IPS-15b (cell line): ENCODE results near the gene FAM131A.
A peak's percentile ranks its signal among the peaks of the same experiment; 100 is the strongest.
"Not testable (repeated sequence)": the region's sequence is repeated elsewhere in the genome, so short reads cannot be mapped to it uniquely, and the experiment has no call there.

Experiments used
- H3K27me3 ChIP-seq: one replicate; pipeline ENCODE4 v1.6.1; 2013; ENCODE audit warnings: low read length; ENCODE audit not compliant: control insufficient read depth, insufficient read depth
- H3K36me3 ChIP-seq: one replicate; pipeline ENCODE4 v1.6.1; 2013; ENCODE audit warnings: low read length; ENCODE audit not compliant: control insufficient read depth, insufficient read depth
- H3K4me1 ChIP-seq: one replicate; pipeline ENCODE4 v1.6.1; 2013; ENCODE audit warnings: mild to moderate bottlenecking, low read length; ENCODE audit not compliant: control insufficient read depth, insufficient read depth
- H3K4me3 ChIP-seq: one replicate; pipeline ENCODE4 v1.5.1; 2013; ENCODE audit warnings: low read depth, low read length
- H3K9ac ChIP-seq: one replicate; pipeline ENCODE4 v1.6.1; 2013; ENCODE audit warnings: low read depth, mild to moderate bottlenecking, low read length
- H3K9me3 ChIP-seq: one replicate; pipeline ENCODE4 v1.6.1; 2013; ENCODE audit warnings: mild to moderate bottlenecking, low read length; ENCODE audit not compliant: control insufficient read depth, insufficient read depth

FAM131A gene

GRCh38 chr3:184335291-184335660 lies 2.1 kb upstream of the FAM131A start:
- H3K36me3 ChIP-seq, result peaks cover 37% of the 10 kb centered on the region
- peaks cover 4% of the 10 kb centered on the region for H3K4me1 ChIP-seq
- no peaks in the 10 kb centered on the region for H3K9me3 ChIP-seq
- no peak overlapping the region for H3K9ac ChIP-seq
- no peaks in the 10 kb centered on the region for H3K27me3 ChIP-seq
- peak overlapping the region; percentile 23 for H3K4me3 ChIP-seq

DNA sequence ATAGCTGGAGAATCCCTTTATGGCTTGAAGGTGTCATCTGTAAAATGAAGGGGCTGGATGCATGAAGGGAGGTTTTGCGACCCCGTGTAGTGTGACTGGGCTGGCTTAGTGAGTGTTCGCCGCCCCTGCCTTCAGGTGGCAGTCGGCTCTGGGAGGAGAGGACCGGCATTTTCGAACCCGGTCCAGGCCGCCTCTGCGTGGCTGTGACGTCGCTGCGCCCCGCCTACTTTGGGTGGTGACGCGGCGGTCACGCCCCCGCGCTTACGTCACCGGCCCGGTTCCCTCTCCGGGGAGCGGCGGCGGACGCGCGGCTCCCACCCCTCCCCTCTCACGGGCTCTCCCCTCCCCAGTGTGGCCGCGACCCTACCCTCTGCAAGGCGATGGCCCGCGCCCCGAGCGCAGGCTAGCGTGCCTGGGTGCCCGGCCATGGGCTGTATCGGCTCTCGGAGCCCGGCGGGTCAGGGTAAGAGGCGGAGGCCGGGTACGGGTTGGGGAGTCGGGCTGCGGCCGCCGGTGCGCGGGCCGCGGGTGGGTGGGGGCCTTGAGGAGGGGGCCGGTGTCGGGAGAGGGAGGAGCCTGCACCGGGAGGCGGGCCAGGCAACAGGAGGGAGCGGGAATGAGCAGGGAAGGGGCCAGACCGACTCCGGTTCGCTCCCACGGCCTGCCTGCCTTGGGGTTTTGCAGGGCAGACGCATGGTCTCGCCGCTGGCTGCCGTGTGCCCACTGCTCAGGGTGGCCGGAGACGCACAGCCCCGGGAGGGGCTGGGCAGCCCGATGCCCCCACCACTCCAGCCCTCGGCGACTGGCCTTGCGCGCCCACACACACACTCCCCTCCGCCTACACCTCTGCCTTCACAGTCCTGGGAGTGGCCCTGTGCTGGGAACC lies 1.5 kb upstream of the FAM131A start:
- H3K4me3 ChIP-seq, result peak overlapping the region; percentile 83
- H3K9ac ChIP-seq, result peak overlapping the region; percentile 76
- peaks cover 4% of the 10 kb centered on the region for H3K4me1 ChIP-seq
- H3K36me3 ChIP-seq, result peaks cover 36% of the 10 kb centered on the region
- no peaks in the 10 kb centered on the region for H3K27me3 ChIP-seq
- H3K9me3 ChIP-seq, result no peaks in the 10 kb centered on the region

- peak overlapping the region; percentile 76 for H3K9ac ChIP-seq
- peaks cover 32% of the 10 kb centered on the region for H3K36me3 ChIP-seq
Observed at GRCh38 chr3:184336547-184337398, 627 bp upstream of the FAM131A start.

DNA sequence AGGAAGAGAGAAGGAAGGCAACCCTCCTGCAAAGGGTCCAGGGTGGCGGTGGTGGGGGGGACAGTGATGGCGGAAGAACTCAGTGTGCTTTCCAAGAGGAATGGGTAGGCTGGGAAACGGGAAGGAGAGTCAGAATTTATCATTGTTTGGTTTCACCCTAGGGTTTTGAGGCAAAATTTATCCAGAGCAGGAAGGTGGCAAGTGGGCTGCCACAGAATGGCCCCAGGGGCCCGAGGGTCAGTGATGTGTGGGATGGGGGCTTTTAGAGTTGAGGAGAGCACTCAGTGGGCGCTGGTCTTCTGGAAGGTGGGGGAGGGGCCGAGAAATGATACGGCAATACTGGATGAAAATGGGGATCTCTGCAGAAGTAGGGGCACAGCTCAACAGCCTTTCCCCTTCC lies 581 bp downstream of the FAM131A start:
- Histone ChIP-seq H3K4me1 (peaks cover 4% of the 10 kb centered on the region), H3K4me3 (peak overlapping the region; percentile 60), H3K27me3 (no peaks in the 10 kb centered on the region), H3K9ac (no peak overlapping the region), H3K9me3 (no peaks in the 10 kb centered on the region), H3K36me3 (peaks cover 24% of the 10 kb centered on the region)

More at GRCh38 chr3:184336547-184337398, 627 bp upstream of the FAM131A start:
- H3K27me3 ChIP-seq, result no peaks in the 10 kb centered on the region
- no peaks in the 10 kb centered on the region for H3K9me3 ChIP-seq
- H3K4me3 ChIP-seq, result peak overlapping the region; percentile 83
- H3K4me1 ChIP-seq, result peaks cover 4% of the 10 kb centered on the region

GRCh38 chr3:184338511-184338945 lies 1.1 kb downstream of the FAM131A start:
- no peak overlapping the region for H3K9ac ChIP-seq
- no peaks in the 10 kb centered on the region for H3K9me3 ChIP-seq
- H3K4me3 ChIP-seq, result peak overlapping the region; percentile 60
- no peaks in the 10 kb centered on the region for H3K27me3 ChIP-seq
- peaks cover 4% of the 10 kb centered on the region for H3K4me1 ChIP-seq
- H3K36me3 ChIP-seq, result peaks cover 19% of the 10 kb centered on the region

- no peak overlapping the region for H3K9ac ChIP-seq
- H3K4me3 ChIP-seq, result peak overlapping the region; percentile 60
- no peaks in the 10 kb centered on the region for H3K27me3 ChIP-seq
- H3K4me1 ChIP-seq, result peaks cover 4% of the 10 kb centered on the region
- H3K36me3 ChIP-seq, result peaks cover 15% of the 10 kb centered on the region
- H3K9me3 ChIP-seq, result no peaks in the 10 kb centered on the region
Observed at GRCh38 chr3:184339001-184339400, 1.6 kb downstream of the FAM131A start.

DNA sequence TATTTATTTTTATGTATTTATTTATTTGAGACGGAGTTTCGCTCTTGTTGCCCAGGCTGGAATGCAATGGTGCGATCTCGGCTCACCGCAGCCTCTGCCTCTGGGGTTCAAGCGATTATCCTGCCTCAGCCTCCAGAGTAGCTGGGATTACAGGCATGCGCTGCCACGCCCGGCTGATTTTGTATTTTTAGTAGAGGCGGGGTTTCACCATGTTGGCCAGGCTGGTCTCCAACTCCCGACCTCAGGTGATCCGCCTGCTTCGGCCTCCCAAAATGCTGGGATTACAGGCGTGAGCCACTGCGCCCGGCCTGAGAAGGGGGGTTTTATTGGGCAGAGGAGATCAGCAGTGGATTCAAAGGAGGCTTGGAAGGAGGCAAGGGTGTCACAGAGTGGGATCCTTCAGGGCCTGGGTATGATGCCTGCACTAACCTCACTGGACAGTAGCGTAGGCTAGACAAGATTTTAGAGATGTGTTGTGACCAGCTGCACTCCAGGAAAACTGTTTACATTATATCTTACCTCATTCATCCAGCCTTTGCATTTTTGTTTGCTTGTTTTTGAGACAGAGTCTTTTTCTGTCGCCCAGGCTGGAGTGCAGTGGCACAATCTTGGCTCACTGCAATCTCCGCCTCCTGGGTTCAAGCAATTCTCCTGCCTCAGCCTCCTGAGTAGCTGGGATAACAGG lies 2.2 kb downstream of the FAM131A start:
- H3K9ac ChIP-seq, H3K27me3 ChIP-seq, H3K4me1 ChIP-seq, H3K9me3 ChIP-seq, H3K4me3 ChIP-seq: not testable (repeated sequence)
- H3K36me3 ChIP-seq, result peaks cover 12% of the 10 kb centered on the region

GRCh38 chr3:184341925-184342324 lies 4.5 kb downstream of the FAM131A start:
- Histone ChIP-seq H3K9ac (no peak overlapping the region), H3K4me1 (peaks cover 4% of the 10 kb centered on the region), H3K9me3 (no peaks in the 10 kb centered on the region), H3K36me3 (peaks cover 12% of the 10 kb centered on the region), H3K4me3 (no peak overlapping the region), H3K27me3 (no peaks in the 10 kb centered on the region)

GRCh38 chr3:184343200-184343876 lies 5.9 kb downstream of the FAM131A start:
- Histone ChIP-seq H3K4me1 (peaks cover 2% of the 10 kb centered on the region), H3K36me3 (peaks cover 12% of the 10 kb centered on the region), H3K9me3 (no peaks in the 10 kb centered on the region), H3K9ac (no peak overlapping the region), H3K27me3 (no peaks in the 10 kb centered on the region), H3K4me3 (no peak overlapping the region)

GRCh38 chr3:184344579-184345316 lies 7.3 kb downstream of the FAM131A start:
- Histone ChIP-seq H3K27me3 (no peaks in the 10 kb centered on the region), H3K9ac (no peak overlapping the region), H3K36me3 (peaks cover 12% of the 10 kb centered on the region)

More at GRCh38 chr3:184344579-184345316, 7.3 kb downstream of the FAM131A start:
- Histone ChIP-seq H3K9me3 (no peaks in the 10 kb centered on the region), H3K4me3 (no peak overlapping the region), H3K4me1 (peaks cover 2% of the 10 kb centered on the region)
